ENCODE measurements around the gene HCN1.

HCN1 gene

DNA sequence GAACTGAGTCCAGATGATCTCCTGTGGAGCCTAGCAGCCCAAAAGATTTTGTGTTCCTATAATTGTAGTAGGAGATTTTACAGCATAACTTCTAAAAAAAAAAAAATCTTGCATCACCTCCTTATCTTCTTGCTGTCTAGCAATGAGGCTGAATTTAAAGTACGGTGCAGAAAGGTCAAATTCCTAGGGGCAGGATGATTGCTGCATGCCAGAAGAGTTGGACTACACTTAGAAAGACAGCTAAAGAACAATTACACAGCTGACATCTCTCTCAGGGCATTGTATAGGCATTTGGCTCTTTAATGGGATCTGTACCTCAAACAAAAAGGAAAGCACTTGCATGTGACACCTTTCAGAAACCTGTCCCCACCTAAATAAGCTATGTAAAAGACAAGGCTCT, 443.2 kb downstream of the HCN1 start:
- H3K36me3 Mint-ChIP-seq (ENCODE audit: low read depth) = no peaks in the 10 kb centered on the region
- H3K27ac Mint-ChIP-seq = no peak overlapping the region
- H3K9me3 Mint-ChIP-seq = peaks cover 5% of the 10 kb centered on the region
- no peak overlapping the region for H3K4me3 Mint-ChIP-seq
- TF ChIP-seq, protein P1, sequence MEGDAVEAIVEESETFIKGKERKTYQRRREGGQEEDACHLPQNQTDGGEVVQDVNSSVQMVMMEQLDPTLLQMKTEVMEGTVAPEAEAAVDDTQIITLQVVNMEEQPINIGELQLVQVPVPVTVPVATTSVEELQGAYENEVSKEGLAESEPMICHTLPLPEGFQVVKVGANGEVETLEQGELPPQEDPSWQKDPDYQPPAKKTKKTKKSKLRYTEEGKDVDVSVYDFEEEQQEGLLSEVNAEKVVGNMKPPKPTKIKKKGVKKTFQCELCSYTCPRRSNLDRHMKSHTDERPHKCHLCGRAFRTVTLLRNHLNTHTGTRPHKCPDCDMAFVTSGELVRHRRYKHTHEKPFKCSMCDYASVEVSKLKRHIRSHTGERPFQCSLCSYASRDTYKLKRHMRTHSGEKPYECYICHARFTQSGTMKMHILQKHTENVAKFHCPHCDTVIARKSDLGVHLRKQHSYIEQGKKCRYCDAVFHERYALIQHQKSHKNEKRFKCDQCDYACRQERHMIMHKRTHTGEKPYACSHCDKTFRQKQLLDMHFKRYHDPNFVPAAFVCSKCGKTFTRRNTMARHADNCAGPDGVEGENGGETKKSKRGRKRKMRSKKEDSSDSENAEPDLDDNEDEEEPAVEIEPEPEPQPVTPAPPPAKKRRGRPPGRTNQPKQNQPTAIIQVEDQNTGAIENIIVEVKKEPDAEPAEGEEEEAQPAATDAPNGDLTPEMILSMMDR (IDR thresholded peaks at IDR 0.05; ENCODE audit: unreplicated experiment in 3 of 3) = no peak
- no peaks in the 10 kb centered on the region for H3K27me3 Mint-ChIP-seq (ENCODE audit: low read depth)
- peaks cover 6% of the 10 kb centered on the region for H3K4me1 Mint-ChIP-seq

DNA sequence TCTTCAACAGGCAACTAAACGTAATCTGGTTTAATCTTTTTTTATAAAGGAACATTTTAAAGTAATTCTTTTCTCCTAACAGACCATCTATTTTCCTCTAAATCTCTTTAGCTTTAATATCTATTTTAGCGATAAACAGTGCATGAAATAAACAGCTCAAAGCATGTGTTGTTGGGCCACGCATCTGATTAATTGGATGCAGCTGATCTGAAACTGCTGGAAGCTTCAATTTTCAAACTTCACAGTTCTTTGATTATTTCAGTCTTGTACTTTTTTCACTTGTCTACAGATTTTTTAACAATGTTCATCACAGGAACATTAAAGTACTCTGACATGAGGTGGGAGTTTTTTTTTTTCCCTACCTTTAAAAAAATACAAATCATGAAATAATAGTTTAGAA, 443.6 kb downstream of the HCN1 start:
- TF ChIP-seq, protein P1 (IDR thresholded peaks at IDR 0.05; ENCODE audit: unreplicated experiment in 3 of 3) = no peak
- Mint-ChIP-seq H3K9me3 (peaks cover 8% of the 10 kb centered on the region), H3K27ac (no peak overlapping the region), H3K36me3 (ENCODE audit: low read depth) (no peaks in the 10 kb centered on the region), H3K27me3 (ENCODE audit: low read depth) (no peaks in the 10 kb centered on the region), H3K4me1 (peaks cover 6% of the 10 kb centered on the region), H3K4me3 (no peak overlapping the region)

DNA sequence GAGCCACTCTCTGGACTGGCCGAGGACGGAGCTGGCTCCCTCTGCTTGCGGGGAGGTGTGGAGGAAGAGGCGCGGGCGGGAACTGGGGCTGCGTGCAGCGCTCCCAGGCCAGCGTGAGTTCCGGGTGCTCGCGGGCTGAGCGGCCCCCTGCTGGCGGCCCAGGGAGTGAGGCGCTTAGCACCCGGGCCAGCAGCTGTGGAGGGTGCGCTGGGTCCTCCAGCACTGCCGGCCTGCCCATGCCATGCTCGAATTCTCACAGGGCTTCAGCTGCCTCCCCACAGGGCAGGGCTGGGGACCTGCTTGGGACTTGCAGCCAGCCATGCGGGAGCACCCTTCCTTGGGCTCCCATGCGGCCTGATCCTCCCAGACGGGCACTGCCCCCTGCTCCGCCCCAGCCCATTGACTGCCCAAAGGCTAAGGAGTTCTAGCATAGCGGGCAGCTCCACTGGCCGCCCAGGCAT, 470.6 kb downstream of the HCN1 start:
- TF ChIP-seq, protein P1 (IDR thresholded peaks at IDR 0.05; ENCODE audit: unreplicated experiment in 3 of 3) = no peak
- Mint-ChIP-seq H3K27ac (no peak overlapping the region), H3K4me1 (no peaks in the 10 kb centered on the region), H3K36me3 (ENCODE audit: low read depth) (no peaks in the 10 kb centered on the region), H3K27me3 (ENCODE audit: low read depth) (no peaks in the 10 kb centered on the region), H3K9me3 (no peaks in the 10 kb centered on the region), H3K4me3 (no peak overlapping the region)

DNA sequence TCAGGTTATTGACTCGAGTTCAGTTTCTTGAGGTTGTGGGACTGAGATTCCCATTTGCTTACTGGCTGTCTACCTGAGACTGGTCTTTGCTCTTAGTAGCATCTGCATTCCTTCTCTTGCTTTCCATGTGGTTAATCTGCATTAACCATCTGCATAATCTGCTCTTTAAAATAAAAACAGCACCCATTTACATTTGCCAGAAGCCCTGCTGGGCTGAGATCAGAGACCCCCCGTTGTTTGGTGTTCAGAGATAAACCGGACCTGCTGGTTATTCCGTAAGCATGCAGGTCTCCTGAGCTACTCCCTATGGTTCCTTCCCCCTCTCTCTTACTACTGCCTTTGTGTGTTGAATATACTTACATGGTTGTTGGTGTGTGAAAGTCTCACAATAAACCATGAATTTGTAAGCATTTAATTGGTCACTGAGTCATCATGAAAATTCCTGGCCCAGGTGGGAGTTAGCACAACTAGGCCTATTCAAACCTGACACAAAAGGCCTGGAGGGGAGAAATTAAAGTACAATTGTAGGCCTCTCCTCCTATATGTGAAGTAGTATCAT, 490.7 kb downstream of the HCN1 start:
- no peak overlapping the region for H3K4me3 Mint-ChIP-seq
- peak overlapping the region; percentile 3 to 60 (median 10) for H3K27ac Mint-ChIP-seq
- H3K9me3 Mint-ChIP-seq = no peaks in the 10 kb centered on the region
- TF ChIP-seq, protein P1 (IDR thresholded peaks at IDR 0.05; ENCODE audit: unreplicated experiment in 3 of 3) = no peak
- H3K27me3 Mint-ChIP-seq (ENCODE audit: low read depth) = peaks cover 3% of the 10 kb centered on the region
- no peaks in the 10 kb centered on the region for H3K36me3 Mint-ChIP-seq (ENCODE audit: low read depth)
- no peaks in the 10 kb centered on the region for H3K4me1 Mint-ChIP-seq
